ENCODE results near the gene PHF12.

The PHF12 gene

DNA sequence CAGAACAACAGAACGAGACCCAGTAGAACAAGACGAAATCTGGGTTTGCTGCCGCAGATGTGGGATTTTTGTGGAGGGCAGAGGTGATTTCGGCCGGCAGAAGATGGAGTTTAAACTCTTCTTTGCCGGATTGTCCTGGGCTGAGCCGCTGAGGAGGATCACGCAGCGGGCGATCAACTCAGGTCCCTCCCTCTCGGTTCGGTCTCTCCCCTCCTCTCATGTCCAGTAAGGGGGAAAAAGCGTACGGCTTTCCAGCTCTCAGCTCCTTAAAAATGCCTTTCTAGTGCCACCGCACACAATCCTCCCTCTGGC, 2.5 kb downstream of the PHF12 start:
- no peak for DNase-seq (ENCODE audit: low read depth, low spot score)
- no peaks in the 10 kb centered on the region for H3K9me3 ChIP-seq (ENCODE audit: insufficient read depth, low read length)
- H3K4me3 ChIP-seq (ENCODE audit: insufficient read length, low read depth) = peak overlapping the region; percentile 84
- peak overlapping the region; percentile 93 for H3K9ac ChIP-seq (ENCODE audit: insufficient read length, low read depth)
- no peaks in the 10 kb centered on the region for H3K4me1 ChIP-seq (ENCODE audit: insufficient read depth, insufficient read length)
- no peaks in the 10 kb centered on the region for H3K27me3 ChIP-seq (ENCODE audit: insufficient read depth, insufficient read length)
- no peak for TF ChIP-seq YY1 (IDR thresholded peaks at IDR 0.05; ENCODE audit: insufficient read depth, insufficient read length)
- no peak for TF ChIP-seq ZNF274 (IDR thresholded peaks at IDR 0.05; ENCODE audit: low read depth, low read length)
- no peak for TF ChIP-seq SUZ12 (IDR thresholded peaks at IDR 0.05; ENCODE audit: extremely low read depth, insufficient read depth, insufficient read length)
- H3K36me3 ChIP-seq (ENCODE audit: insufficient read depth, insufficient read length, low read length) = peaks cover 17% of the 10 kb centered on the region

GRCh38 chr17:28948342-28948741, 3.0 kb downstream of the PHF12 start:
- Histone ChIP-seq H3K9me3 (ENCODE audit: insufficient read depth, low read length) (no peaks in the 10 kb centered on the region), H3K4me3 (ENCODE audit: insufficient read length, low read depth) (peak overlapping the region; percentile 84), H3K9ac (ENCODE audit: insufficient read length, low read depth) (peak overlapping the region; percentile 93), H3K27me3 (ENCODE audit: insufficient read depth, insufficient read length) (no peaks in the 10 kb centered on the region), H3K36me3 (ENCODE audit: insufficient read depth, insufficient read length, low read length) (peaks cover 19% of the 10 kb centered on the region), H3K4me1 (ENCODE audit: insufficient read depth, insufficient read length) (no peaks in the 10 kb centered on the region)
- TF ChIP-seq ZNF274 (IDR thresholded peaks at IDR 0.05; ENCODE audit: low read depth, low read length) = no peak
- no peak for DNase-seq (ENCODE audit: low read depth, low spot score)

GRCh38 chr17:28947639-28948038, 3.7 kb downstream of the PHF12 start:
- DNase-seq (ENCODE audit: low read depth, low spot score) = no peak
- TF ChIP-seq SUZ12 (IDR thresholded peaks at IDR 0.05; ENCODE audit: extremely low read depth, insufficient read depth, insufficient read length) (no peak), ZNF274 (IDR thresholded peaks at IDR 0.05; ENCODE audit: low read depth, low read length) (no peak)
- H3K36me3 ChIP-seq (ENCODE audit: insufficient read depth, insufficient read length, low read length) = peaks cover 23% of the 10 kb centered on the region
- no peak overlapping the region for H3K9ac ChIP-seq (ENCODE audit: insufficient read length, low read depth)
- H3K4me1 ChIP-seq (ENCODE audit: insufficient read depth, insufficient read length) = no peaks in the 10 kb centered on the region
- H3K4me3 ChIP-seq (ENCODE audit: insufficient read length, low read depth) = no peak overlapping the region
- no peaks in the 10 kb centered on the region for H3K27me3 ChIP-seq (ENCODE audit: insufficient read depth, insufficient read length)
- no peaks in the 10 kb centered on the region for H3K9me3 ChIP-seq (ENCODE audit: insufficient read depth, low read length)

DNA sequence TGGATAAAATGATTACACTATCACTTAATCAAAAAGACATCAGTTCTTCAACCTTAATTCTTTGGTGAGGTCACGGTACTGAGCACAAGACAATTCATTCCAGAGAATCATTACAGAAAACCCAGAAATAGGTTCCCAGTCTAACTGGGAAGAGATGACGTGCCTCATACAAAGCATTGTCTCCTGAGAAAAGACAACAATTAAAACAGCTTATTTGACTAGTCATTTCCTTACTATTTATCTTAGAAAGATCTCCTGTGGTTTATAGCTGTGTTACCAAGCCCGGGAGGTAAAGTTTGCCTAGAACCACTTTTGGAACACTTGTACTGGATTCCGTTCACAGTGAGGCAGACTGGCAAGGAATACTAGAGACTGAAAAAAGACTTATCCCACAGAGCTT, 5.1 kb downstream of the PHF12 start:
- no peak overlapping the region for H3K9ac ChIP-seq (ENCODE audit: insufficient read length, low read depth)
- no peaks in the 10 kb centered on the region for H3K4me1 ChIP-seq (ENCODE audit: insufficient read depth, insufficient read length)
- no peak overlapping the region for H3K4me3 ChIP-seq (ENCODE audit: insufficient read length, low read depth)
- TF ChIP-seq YY1 (IDR thresholded peaks at IDR 0.05; ENCODE audit: insufficient read depth, insufficient read length) (no peak), SUZ12 (IDR thresholded peaks at IDR 0.05; ENCODE audit: extremely low read depth, insufficient read depth, insufficient read length) (no peak), ZNF274 (IDR thresholded peaks at IDR 0.05; ENCODE audit: low read depth, low read length) (no peak)
- H3K36me3 ChIP-seq (ENCODE audit: insufficient read depth, insufficient read length, low read length) = peaks cover 27% of the 10 kb centered on the region
- DNase-seq (ENCODE audit: low read depth, low spot score) = no peak
- no peaks in the 10 kb centered on the region for H3K27me3 ChIP-seq (ENCODE audit: insufficient read depth, insufficient read length)
- no peaks in the 10 kb centered on the region for H3K9me3 ChIP-seq (ENCODE audit: insufficient read depth, low read length)

DNA sequence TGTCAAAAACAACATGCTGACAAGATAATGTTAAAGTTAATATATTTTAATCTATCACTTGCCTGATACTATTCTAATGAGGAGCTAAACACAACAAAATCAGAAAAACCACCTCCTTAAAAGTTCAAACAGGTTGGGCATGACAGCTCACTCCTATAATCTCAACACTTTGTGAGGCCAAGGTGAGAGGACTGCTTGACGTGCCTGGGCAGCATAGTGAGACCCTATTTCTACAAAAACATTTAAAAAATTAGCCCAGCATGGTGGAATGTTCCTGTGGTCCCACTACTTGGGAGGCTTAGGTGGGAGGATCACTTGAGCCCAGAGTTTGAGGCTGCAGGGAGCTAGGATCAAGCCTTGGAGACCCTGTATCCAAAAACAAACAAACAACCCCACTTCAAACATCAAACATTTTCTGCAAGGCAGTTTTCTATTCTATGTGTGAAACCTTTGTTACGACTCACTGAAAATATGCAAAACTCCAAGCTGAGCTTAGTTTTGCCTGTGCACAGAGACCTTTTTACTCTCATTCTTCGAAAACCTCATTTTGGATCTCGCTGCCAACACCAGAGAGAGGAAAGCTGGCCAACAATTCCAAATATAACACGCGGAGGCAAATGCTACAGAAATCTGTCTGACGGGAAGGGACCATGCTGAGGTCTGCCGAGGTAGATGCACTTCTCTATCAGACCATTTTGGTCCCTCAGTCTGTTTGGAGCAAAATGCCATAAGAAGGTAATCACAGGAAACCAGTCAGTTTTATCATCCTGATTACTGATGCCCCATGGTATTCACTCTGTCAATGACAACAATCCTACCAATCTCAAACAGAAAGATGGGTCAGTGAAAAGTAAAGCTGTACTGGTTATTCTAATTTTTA, 6.2 kb downstream of the PHF12 start:
- DNase-seq (ENCODE audit: low read depth, low spot score) = no peak
- no peak overlapping the region for H3K4me3 ChIP-seq (ENCODE audit: insufficient read length, low read depth)
- TF ChIP-seq ZNF274 (IDR thresholded peaks at IDR 0.05; ENCODE audit: low read depth, low read length) = no peak
- TF ChIP-seq YY1 (IDR thresholded peaks at IDR 0.05; ENCODE audit: insufficient read depth, insufficient read length) = no peak
- TF ChIP-seq SUZ12 (IDR thresholded peaks at IDR 0.05; ENCODE audit: extremely low read depth, insufficient read depth, insufficient read length) = no peak
- no peaks in the 10 kb centered on the region for H3K4me1 ChIP-seq (ENCODE audit: insufficient read depth, insufficient read length)
- H3K9ac ChIP-seq (ENCODE audit: insufficient read length, low read depth) = no peak overlapping the region
- H3K27me3 ChIP-seq (ENCODE audit: insufficient read depth, insufficient read length) = no peaks in the 10 kb centered on the region
- no peaks in the 10 kb centered on the region for H3K9me3 ChIP-seq (ENCODE audit: insufficient read depth, low read length)
- H3K36me3 ChIP-seq (ENCODE audit: insufficient read depth, insufficient read length, low read length) = peaks cover 36% of the 10 kb centered on the region

DNA sequence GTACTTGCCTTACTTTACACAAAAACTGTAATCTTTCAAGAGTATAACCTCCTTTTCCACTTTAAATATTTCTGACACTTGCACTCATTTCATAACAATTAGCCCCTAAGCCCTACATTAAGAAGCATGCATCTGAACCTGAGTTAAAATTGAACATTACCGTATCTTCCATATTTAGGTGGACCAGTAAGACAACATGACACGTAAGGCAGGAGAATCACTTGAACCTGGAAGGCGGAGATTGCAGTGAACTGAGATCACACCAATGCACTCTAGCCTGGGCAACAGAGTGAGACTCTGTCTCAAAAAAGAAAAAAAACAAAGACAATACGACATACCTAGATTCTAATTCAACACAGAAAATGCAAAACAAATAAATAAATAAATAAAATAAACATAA, 7.0 kb downstream of the PHF12 start:
- TF ChIP-seq YY1 (IDR thresholded peaks at IDR 0.05; ENCODE audit: insufficient read depth, insufficient read length) = no peak
- TF ChIP-seq ZNF274 (IDR thresholded peaks at IDR 0.05; ENCODE audit: low read depth, low read length) = no peak
- no peak for TF ChIP-seq SUZ12 (IDR thresholded peaks at IDR 0.05; ENCODE audit: extremely low read depth, insufficient read depth, insufficient read length)

DNA sequence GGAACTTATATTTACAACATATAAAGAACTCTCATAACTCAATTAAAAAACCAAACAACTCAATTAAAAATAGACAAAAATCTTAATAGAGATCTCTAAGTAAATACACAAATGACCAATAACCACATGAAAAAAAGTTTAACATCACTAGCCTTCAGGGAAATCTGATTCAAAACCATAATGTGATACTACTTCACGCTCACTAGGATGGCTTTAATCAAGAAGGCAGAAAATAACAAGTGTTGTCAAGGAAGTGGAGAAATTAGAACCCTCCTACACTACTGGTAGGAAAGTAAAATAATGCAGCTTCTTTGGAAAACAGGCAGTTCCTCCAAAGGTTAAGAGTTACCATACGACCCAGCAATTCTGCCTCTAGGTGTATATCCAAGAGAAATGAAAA, 8.4 kb downstream of the PHF12 start:
- no peaks in the 10 kb centered on the region for H3K4me1 ChIP-seq (ENCODE audit: insufficient read depth, insufficient read length)
- no peak overlapping the region for H3K4me3 ChIP-seq (ENCODE audit: insufficient read length, low read depth)
- H3K27me3 ChIP-seq (ENCODE audit: insufficient read depth, insufficient read length) = no peaks in the 10 kb centered on the region
- peaks cover 32% of the 10 kb centered on the region for H3K36me3 ChIP-seq (ENCODE audit: insufficient read depth, insufficient read length, low read length)
- TF ChIP-seq ZNF274 (IDR thresholded peaks at IDR 0.05; ENCODE audit: low read depth, low read length) (no peak), YY1 (IDR thresholded peaks at IDR 0.05; ENCODE audit: insufficient read depth, insufficient read length) (no peak), SUZ12 (IDR thresholded peaks at IDR 0.05; ENCODE audit: extremely low read depth, insufficient read depth, insufficient read length) (no peak)
- H3K9ac ChIP-seq (ENCODE audit: insufficient read length, low read depth) = no peak overlapping the region
- DNase-seq (ENCODE audit: low read depth, low spot score) = no peak
- H3K9me3 ChIP-seq (ENCODE audit: insufficient read depth, low read length) = no peaks in the 10 kb centered on the region

More for the DNA sequence above, 7.0 kb downstream of the PHF12 start:
- Histone ChIP-seq H3K4me3 (ENCODE audit: insufficient read length, low read depth) (no peak overlapping the region), H3K9ac (ENCODE audit: insufficient read length, low read depth) (no peak overlapping the region), H3K9me3 (ENCODE audit: insufficient read depth, low read length) (no peaks in the 10 kb centered on the region), H3K4me1 (ENCODE audit: insufficient read depth, insufficient read length) (no peaks in the 10 kb centered on the region), H3K27me3 (ENCODE audit: insufficient read depth, insufficient read length) (no peaks in the 10 kb centered on the region), H3K36me3 (ENCODE audit: insufficient read depth, insufficient read length, low read length) (peaks cover 36% of the 10 kb centered on the region)
- no peak for DNase-seq (ENCODE audit: low read depth, low spot score)
